Renal cortical epithelial cell (primary cell): ENCODE measurements around the gene KRTAP10-7. TPM values are rescaled to one million over a fixed set of nuclear protein-coding genes. Genes with fewer than 3 reads are reported as not detected.
"Not testable (repeated sequence)": the region's sequence is repeated elsewhere in the genome, so short reads cannot be mapped to it uniquely, and the experiment has no call there.

Source experiments
- DNase-seq: peaks from one replicate; pipeline ENCODE4 v3.0.0-alpha.2; 2011; ENCODE audit warnings: low read depth
- total RNA-seq: library from RNA; depleted of rRNA; stranded (reverse); fragments of >200 nt; gene quantifications from 2 replicates; pipeline ENCODE4 v1.2.3, GENCODE V29; 2014

Gene KRTAP10-7, protein sequence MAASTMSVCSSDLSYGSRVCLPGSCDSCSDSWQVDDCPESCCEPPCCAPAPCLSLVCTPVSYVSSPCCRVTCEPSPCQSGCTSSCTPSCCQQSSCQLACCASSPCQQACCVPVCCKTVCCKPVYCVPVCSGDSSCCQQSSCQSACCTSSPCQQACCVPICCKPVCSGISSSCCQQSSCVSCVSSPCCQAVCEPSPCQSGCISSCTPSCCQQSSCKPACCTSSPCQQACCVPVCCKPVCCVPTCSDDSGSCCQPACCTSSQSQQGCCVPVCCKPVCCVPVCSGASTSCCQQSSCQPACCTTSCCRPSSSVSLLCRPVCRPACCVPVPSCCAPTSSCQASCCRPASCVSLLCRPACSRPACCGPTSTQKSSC
- total RNA-seq, result not detected in 2 replicates

DNA sequence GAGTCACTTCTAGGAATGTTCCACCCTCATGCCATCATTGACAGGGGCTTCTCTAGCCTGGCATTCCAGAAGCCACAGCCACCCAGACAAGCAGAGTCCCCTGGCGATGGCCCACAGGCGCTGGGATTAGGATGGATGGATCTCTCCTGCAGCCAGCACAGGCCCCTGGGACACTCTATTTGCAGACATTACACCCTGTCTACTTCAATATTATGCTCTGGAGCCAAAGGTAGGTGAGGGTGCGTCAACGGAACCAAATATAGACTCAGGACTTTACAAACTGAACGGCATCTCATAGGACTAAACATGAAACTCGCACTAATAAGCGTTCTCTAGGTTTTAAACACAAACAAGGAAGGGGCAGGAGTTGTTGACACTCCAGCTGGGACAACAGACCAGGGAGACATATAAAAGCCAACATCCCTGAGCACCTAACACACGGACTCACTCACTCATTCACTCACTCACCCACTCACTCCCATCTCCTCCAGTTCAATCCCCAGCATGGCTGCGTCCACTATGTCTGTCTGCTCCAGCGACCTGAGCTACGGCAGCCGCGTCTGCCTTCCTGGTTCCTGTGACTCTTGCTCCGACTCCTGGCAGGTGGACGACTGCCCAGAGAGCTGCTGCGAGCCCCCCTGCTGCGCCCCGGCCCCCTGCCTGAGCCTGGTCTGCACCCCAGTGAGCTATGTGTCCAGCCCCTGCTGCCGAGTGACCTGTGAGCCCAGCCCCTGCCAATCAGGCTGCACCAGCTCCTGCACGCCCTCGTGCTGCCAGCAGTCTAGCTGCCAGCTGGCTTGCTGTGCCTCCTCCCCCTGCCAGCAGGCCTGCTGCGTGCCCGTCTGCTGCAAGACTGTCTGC, at the start of gene KRTAP10-7:
Gene KRTAP10-7, plus strand, starts transcription at position 480 of the 861 bp plus-strand sequence. Its CDS starts 25 bp downstream, at position 505.
- not testable (repeated sequence) for DNase-seq

DNA sequence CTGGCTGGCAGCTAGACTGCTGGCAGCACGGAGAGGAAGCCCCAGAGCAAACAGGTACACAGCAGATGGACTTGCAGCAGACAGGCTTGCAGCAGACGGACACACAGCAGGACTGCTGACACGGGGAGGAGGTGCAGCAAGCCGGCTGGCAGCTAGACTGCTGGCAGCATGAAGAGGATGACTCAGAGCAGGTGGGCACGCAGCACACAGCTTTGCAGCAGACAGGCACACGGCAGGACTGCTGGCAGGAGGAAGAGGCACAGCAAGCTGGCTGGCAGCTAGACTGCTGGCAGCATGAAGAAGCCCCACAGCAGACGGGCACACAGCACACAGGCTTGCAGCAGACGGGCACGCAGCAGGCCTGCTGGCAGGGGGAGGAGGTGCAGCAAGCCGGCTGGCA, 49.6 kb upstream of the KRTAP10-7 start:
- DNase-seq, result no peak

DNA sequence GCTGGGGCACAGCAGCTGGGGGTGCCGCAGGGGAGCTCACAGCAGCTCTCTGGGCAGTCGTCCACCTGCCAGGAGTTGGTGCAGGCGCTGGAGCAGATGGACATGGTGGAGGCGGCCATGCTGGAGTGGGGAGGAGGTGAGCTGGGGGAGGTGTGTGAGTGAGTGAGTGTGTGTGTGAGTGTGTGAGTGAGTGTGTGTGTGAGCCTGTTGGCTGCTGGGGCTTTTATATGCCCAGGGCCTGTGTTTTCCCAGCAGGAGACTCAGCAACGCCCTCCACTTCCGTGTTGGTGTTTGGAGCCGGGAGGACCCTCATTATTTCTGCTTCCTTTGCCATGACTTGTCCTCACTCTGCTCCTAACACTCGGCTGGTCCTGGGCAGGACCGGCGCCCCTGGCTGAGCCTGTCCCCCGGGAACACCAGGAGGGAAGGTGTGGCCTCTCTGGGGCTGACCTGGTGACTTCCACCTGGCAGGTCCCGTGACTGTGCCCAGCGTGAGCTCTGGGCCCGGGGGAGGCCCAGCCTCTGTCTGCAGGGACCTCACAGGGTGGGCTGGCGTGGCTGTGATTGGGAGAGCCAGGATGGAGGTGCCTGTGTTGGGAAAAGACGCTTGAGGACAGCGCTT, 48.9 kb upstream of the KRTAP10-7 start, which contains the start of gene KRTAP10-2:
Gene KRTAP10-2, minus strand, starts transcription at position 166 of the 622 bp plus-strand sequence. Its CDS starts 47 bp downstream, at position 119.
- no peak for DNase-seq

DNA sequence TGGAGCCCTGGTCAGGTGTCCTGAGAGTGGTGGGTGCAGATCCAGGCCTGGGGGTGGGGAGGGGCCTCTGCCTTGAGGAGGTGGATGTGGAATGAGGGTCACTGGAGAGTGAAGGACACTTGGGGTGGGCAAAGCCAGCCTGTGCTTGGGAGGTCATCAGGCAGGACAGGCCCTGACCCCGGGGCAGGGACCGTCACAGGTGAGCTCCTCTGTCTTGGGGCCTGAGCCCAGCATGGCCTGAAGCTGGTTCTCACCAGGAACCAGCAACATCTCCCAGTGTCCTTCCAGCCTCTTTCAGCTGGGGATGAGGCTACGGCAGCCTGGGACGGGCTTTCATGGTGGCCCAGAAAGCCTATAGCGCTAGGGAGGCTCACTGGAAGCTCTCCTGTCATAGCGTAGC, 48.3 kb upstream of the KRTAP10-7 start:
- no peak for DNase-seq

DNA sequence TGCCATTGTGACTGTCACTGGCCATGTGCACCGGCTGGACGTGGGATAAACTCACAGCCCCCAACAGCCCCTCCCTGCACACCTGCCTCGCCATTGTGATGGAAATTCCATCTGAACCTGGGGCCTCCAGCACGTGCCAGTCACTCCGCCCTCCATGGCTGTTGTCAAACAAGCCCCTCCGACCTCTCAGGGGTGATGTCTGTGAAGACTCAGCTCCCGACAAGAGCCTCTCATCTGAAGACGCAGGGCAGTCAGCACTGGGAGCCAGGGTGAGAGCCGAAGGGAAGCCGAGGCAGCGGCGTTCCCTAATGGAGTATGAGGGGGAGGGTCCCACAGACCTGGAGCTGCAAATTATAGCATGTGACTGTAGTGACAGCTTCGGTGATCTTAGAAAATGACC, 47.7 kb upstream of the KRTAP10-7 start:
- DNase-seq, result no peak

DNA sequence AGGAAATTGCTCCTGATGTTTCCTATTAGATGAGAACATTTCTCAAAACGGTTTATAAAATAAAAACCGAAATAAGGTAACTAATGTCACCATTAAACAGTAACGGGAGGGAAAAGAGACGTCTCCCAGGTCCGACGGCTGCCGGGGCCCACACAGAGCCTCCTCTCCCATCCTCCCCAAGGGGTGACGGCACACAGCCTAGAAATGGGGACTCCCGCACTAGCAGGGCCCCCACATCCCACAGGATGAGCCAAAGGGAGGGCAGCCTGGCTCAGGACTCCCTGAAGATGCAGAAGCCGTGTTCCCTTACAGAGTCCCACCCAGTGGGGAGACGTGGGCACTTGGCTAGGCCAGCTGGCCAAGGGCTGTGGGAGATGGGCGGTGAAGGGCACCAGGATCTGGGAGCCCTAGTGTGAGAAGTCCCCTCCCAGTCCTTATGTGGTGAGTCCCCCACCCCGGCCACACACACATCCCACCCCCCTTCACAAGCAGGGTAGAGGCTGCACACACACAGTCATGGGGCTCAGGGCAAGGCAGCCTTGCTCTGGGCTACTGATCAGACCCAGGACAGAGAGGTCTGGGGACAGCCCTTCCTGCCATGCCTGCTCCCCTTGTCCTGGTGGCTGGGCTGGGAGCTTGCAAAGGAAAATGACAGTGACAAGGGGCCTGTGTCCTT, 45.1 kb upstream of the KRTAP10-7 start:
- DNase-seq, result no peak

DNA sequence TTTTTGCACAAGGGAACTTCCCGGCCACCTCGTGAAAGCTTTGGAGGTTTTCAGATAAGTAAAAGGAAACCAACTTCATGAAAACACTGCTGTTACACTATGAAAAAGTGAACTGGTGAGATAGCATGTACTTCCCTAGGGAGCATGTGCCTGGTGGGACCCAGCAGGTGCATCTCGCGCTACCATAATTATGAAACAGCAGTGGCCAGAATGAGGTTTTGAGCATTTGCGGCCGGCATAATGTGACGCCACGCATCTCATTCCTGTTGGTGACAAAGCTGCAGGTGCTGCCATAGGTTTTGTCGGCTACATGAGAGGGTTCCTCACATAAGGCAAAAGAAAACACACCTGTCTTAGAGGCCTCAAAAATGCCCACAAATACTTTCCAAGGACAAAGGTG, 43.5 kb upstream of the KRTAP10-7 start:
- no peak for DNase-seq

DNA sequence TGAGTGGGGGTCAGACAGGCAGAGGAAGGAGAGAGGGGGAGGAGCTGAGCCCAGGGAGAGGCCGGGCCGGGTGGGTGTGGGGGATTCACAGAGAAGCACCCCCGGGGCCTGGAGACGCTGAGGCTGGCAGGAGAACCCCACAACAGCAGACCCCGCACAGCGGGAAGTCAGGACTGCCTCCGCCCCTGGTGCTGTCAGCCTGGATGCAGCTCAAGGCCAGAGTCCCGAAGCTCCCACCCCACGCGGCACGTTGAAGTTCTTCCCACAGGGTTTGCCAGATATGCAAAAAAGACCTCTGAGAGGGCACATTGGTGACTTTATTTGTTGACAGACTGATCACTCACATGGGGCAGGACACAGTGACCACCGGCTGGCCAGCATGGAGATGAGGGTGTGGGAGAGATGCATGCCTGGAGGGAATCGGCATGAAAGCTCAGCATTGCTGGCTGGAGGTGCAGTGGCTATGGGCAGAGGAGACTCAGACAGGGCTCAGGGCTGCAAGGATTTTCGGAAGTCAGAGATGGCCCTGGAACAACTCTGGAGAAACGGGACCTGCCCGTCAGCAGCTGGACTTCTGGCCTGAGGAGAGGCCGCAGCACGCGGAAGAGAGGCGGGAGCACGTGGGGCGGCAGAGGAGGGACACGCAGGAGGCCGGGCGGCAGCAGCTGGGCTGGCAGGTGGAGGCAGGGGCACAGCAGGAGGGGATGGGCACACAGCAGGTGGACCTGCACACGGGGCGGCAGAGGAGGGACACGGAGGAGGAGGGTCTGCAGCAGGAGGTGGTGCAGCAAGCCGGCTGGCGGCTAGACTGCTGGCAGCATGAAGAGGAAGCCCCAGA, 42.7 kb upstream of the KRTAP10-7 start:
- DNase-seq, result no peak

DNA sequence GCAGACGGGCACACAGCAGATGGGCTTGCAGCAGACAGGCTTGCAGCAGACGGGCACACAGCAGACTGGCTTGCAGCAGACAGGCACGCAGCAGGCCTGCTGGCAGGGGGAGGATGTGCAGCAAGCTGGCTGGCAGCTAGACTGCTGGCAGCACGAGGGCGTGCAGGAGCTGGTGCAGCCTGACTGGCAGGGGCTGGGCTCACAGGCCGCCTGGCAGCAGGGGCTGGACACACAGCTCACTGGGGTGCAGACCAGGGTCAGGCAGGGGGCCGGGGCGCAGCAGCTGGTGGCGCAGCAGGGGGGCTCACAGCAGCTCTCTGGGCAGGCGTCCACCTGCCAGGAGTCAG, 42.1 kb upstream of the KRTAP10-7 start:
- DNase-seq, result not testable (repeated sequence)

DNA sequence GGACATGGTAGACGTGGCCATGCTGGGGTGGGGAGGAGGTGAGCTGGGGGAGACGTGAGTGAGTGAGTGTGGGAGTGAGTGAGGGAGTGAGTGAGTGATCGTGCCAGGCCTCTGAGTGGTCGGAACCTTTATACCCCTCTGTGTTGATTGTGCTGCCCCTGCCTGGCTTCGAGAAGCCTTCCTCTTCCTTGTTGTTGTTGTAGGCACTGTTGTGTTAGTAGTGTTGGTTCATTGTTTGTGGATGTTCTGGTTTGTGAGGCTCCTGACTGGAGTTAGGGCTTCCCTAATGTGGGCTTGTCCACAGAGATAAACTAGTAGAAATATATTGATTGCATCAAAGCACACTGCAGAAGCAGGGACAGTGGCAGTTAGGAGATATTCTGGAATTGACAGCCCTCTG, 41.7 kb upstream of the KRTAP10-7 start, which contains the start of gene KRTAP10-3:
Gene KRTAP10-3, minus strand, starts transcription at position 101 of the 400 bp plus-strand sequence. Its CDS starts 80 bp downstream, at position 21.
- DNase-seq, result no peak

DNA sequence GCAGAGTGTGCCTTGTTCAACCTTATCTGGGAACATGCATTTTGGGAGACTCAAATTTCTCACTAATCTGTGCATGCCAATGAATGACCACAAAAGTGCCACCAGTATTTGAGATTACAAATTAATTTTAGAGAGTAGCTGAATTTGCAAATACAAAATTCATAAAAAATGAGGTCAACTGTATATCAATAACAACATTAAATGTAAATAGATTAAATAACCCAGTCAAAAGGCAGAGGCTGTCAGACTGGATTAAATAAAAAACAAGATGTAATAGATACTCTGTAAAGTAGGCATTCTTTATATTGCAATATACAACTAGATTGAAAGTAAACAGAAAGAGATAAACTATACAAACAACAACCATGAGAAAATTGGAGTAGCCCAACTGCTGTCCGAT, 36.3 kb upstream of the KRTAP10-7 start:
- no peak for DNase-seq

DNA sequence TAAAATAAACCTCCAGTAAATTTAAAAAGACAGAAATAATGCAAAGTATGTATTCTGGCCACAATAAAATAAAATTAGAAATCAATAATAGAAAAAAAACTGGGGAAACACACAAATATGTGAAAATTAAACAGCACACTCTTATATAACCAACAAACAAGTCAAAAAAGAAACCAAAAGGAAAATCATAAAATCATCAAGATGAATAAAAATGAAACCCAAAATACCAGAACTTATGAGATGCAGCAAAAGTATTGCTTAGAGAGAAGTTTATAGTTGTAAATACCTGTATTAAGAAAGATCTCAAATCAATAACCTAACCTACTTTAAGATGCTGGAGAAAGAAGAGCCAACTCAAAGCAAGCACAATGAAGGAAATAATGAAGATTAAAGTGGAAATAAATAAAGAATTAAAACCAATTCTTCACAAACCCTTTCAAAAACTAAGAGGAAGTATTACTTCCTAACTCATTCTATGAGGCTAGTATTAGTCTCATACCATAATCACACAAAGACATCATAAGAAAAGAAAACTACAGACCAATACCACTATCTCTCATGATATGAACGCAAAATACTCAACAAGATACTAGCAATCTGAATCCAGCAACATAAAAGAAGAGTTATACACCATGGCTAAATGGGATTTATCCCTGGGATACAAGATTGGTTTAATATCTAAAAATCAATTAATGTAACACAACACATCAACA, 35.4 kb upstream of the KRTAP10-7 start:
- no peak for DNase-seq

DNA sequence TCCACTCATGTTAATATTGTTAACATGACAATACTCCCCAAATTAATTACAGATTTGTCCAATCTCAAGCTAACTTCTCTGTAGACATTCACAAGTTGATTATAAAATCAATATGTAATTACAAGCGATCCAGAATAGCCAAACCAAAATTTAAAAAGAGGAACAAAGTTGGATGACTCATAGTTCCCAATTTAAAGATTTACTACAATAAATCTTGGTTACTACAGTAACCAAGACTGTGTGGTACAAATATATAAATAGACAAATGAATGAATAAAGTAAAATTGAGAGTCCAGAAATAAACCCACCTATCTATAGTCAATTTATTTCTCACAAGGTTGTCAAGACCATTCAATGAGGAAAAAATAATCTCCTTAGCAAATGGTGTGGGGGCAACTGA, 34.0 kb upstream of the KRTAP10-7 start:
- no peak for DNase-seq

DNA sequence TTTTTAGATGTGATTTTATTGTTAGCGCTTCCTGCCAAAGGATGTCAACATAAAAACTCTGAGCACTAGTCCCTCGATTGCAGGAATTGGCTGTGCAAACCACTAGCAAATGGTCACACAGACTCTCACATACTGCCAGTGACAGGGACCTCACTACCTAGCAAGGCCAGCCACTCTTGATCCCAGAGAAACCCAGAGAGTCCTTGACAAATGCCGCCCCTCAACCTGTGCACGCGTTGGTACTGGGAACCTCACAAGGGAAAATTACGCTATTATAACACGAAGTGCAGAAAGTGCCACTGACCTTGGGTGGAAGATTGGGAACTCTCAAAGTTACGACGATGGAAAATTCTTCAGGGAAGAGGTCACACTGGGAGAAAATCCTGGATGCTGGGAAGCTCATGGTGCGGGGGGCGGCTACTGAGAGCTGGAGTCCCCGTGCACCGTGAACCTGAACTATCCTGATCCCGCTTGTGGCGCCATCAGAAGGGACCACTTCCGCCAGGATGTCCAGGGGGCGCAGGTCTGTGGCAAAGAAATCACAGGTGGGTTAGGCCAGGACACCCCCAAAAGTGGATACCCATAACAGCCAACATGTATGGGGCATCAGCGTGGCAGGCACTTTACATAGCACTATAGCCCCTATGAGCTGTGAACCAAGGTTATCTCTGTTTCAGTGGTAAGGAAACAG, 32.8 kb upstream of the KRTAP10-7 start:
- DNase-seq, result no peak

DNA sequence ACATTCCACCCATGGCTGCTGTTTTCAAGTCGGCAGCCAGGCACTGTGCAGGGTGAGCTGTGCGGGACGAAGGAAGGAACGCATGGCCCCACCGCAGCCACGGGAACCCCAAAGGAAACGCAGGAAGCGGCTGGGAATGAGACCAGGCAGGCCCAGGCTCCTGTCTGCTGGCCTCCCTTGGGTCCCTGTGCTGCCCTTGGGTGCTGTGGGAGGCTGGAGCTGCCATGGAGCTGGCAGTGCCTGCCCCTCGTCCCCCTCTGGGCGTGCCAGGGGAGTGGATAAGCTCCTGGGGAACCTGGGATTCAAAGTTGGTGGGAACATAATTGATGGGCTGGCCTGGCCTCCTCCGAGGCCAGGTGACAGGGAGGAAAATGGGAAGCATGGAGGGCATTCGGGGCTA, 32.1 kb upstream of the KRTAP10-7 start:
- DNase-seq, result no peak

DNA sequence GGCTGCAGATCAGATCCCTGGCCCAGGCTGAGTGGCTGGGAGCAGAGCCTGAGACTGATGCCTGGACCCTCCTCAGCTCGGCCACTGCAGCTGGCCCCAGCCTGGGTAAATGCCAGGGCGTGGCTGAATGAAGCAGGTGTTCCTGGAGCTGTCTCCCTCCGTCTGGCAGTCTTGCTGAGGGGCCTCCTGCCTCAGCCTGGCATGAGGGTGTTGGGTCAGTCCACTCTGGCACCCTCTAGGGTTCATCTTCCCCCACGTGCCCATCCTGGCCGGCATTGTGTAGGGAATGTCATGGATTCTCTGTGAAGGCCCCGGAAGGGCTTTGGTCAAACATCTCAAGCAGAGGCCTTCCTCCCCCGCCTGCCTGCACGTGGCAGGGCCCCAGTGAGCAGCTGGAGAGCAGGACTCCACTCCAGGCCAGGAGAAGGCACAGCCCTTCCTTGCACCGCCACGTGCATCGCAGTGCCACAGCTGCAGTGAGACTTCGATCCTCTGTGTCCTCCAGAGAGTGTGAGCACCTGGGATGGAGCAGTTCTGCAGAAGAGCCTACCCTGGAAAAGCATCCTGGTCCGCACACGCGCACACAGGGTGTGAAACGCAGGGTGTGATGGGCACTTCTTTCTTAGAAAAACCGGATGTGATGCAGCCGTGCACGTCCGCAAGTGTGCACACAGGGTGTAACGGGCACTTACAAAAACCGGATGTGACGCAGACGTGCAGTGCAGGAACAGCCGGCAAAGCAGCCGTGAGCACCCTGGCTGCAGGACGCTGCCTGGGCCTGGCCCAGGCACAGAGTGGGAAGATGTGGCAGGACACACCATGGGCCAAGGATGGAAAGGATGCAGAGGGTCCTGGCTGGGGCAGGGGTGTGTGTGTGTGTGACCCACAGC, 31.5 kb upstream of the KRTAP10-7 start:
- no peak for DNase-seq

DNA sequence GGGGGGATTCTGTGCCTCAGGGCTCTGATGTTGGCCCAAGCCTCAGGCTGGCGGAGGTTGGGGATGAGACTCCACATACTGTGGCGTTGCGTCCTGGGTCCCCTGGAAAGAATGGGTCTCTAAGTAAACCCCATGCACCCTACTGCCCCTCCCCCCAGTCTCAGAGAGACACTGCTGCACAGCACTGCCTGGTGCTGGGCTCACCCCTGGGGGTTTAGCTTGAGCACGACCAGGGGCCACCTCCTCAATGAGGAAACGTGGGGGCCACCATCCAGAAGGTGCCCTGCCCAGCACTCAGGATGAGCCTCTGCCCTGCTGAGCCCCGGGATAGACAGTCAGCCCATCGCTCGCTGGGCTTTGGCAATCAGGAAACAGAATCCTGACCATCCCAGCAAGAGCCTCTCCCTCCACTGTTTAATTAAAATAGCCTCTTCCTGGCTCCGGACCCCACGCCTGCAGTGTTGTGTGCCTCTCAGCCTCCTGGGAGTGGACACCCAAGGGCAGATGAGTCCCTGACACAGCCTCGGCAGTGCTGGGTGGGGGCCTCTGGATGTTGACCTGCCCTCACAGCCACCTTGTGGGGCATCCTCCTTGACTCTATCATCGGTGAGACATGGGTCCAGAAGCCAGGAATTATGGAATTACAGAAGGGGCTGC, 30.4 kb upstream of the KRTAP10-7 start:
- no peak for DNase-seq

DNA sequence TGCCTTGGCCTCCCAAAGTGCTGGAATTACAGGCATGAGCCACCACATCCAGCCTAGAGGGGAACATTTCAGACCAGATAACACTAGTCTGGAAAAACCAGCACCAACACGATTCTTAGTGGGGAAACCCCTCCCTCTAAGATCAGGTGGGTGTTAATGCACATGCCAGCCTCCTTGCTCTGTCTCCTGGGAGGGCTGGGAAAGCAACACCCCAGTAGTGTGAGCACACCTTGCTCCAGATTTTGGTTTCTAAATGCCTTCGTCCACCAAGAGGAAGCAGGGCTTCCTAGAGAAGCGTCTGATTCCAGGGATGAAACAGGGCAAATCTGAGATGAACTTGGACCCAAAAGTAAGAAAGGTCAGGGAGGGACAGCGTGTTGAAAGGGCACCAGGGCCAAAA, 29.1 kb upstream of the KRTAP10-7 start:
- no peak for DNase-seq
